ENCODE measurements around the gene HSD17B8. TPM values are rescaled to one million over a fixed set of nuclear protein-coding genes. Genes with fewer than 3 reads are reported as not detected.
A peak's percentile ranks its signal among the peaks of the same experiment; 100 is the strongest.

Gene HSD17B8
- total RNA-seq, 2 donors from 2014 or later: 2.8 to 4.0 TPM

DNA sequence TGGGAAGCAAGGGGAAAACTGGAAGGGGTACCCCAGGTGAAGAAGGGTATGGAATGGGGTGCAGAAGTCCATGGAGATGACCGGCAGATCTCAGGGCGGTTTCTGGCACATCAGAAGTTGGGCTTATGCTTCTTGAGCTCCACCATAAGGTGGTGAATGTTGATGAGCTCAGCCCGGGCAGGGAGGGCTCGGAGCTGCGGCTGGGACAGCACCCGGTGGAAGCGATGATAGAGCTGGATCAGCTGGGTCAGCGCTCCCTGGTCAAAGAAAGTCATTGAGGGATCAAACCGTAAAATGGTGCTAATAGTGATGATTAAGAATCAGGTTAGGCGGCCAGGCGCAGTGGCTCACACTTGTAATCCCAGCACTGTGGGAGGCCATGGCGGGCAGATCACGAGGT lies 46.3 kb downstream of the HSD17B8 start:
- intact Hi-C loops (cut with DNase I): loop anchor here in 1 of 2 donors (10.0 kb wide), 1 partner anchor 136 kb away; no protein-coding TSS in a partner anchor
- DNase-seq (ENCODE audit: low spot score): peak; percentile 44

- peak; percentile 16 for DNase-seq (ENCODE audit: low spot score)
- intact Hi-C loops (cut with DNase I): loop anchor here in 1 of 2 donors (10.0 kb wide), 1 partner anchor 137 kb away; no protein-coding TSS in a partner anchor
Observed at GRCh38 chr6:33251395-33252012, 47.0 kb downstream of the HSD17B8 start.

DNA sequence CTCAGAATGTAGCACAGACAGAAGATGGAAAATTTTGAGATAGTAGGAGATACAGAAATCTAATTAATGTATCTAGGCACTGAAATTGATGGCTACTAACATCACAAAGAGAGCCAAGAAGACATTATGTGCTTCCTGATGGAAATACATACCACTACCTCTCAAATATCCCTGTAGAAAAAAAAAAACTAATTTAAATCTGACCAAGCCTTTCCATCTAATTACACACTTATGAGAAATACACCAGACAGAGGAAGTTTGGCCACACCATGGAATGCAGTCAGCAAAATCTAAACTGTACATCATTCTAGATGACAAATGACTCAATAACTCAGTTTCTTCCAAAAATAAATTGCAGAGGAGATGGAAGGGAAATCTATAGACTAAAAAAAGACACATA lies 48.3 kb downstream of the HSD17B8 start:
- intact Hi-C loops (cut with DNase I): loop anchor here in 1 of 2 donors (10.0 kb wide), 1 partner anchor 138 kb away; no protein-coding TSS in a partner anchor
- no peak for DNase-seq (ENCODE audit: low spot score)

GRCh38 chr6:33254591-33254990 lies 50.1 kb downstream of the HSD17B8 start:
- peak; percentile 12 for DNase-seq (ENCODE audit: low spot score)
- intact Hi-C loops (cut with DNase I): loop anchor here in 1 of 2 donors (10.0 kb wide), 1 partner anchor 140 kb away; no protein-coding TSS in a partner anchor

Small RNA genes lying within 50 kb of the gene (microRNA-seq; reads per million reads assigned to microRNA genes)
- 0.97 to 1.0 reads per million in 2 donors for gene MIR219A1 (ENCODE audit: borderline microRNAs expressed in 2 of 2)

Other genes starting within 250 kb of the HSD17B8 start
- 100 to 1,000 TPM; 125 to 129 TPM for gene BRD2, start 236.1 kb upstream of the HSD17B8 start, total RNA-seq
- gene HLA-DOA, start 195.1 kb upstream of the HSD17B8 start, total RNA-seq: 1 to 10 TPM; 3.1 to 3.5 TPM
- gene HLA-DPA1, start 131.0 kb upstream of the HSD17B8 start, total RNA-seq: 10 to 100 TPM; 44.4 to 84.9 TPM
- gene HLA-DPB1, start 128.7 kb upstream of the HSD17B8 start, total RNA-seq: 10 to 100 TPM; 37.4 to 63.9 TPM
- 1 to 10 TPM in 1 of 2 donors, under 1 TPM in 1; 0.43 to 1.0 TPM for gene COL11A2, start 12.2 kb upstream of the HSD17B8 start, total RNA-seq
- gene RXRB, start 4.0 kb upstream of the HSD17B8 start, total RNA-seq: 10 to 100 TPM; 31.3 to 31.7 TPM
- gene SLC39A7, start 3.8 kb upstream of the HSD17B8 start, total RNA-seq: 10 to 100 TPM; 79.4 to 86.2 TPM
- 10 to 100 TPM; 29.8 to 32.2 TPM for gene RING1, start 3.8 kb downstream of the HSD17B8 start, total RNA-seq
- 10 to 100 TPM; 27.8 to 44.0 TPM for gene VPS52, start 67.2 kb downstream of the HSD17B8 start, total RNA-seq
- gene RPS18, start 67.4 kb downstream of the HSD17B8 start, total RNA-seq: 1,000 to 10,000 TPM; 1,709 to 1,844 TPM
- 10 to 100 TPM in 1 of 2 donors, 1 to 10 TPM in 1; 9.5 to 14.1 TPM for gene B3GALT4, start 72.5 kb downstream of the HSD17B8 start, total RNA-seq
- 10 to 100 TPM; 31.7 to 40.3 TPM for gene WDR46, start 84.6 kb downstream of the HSD17B8 start, total RNA-seq
- gene PFDN6, start 84.9 kb downstream of the HSD17B8 start, total RNA-seq: 10 to 100 TPM; 29.1 to 31.0 TPM
- gene RGL2, start 94.3 kb downstream of the HSD17B8 start, total RNA-seq: 10 to 100 TPM; 52.4 to 52.8 TPM
- gene TAPBP, start 109.4 kb downstream of the HSD17B8 start, total RNA-seq: 10 to 100 TPM; 57.7 to 65.8 TPM
- gene ZBTB22, start 113.1 kb downstream of the HSD17B8 start, total RNA-seq: 10 to 100 TPM; 15.7 to 17.0 TPM
- 10 to 100 TPM; 30.3 to 42.3 TPM for gene DAXX, start 118.3 kb downstream of the HSD17B8 start, total RNA-seq
- 1 to 10 TPM in 1 of 2 donors, under 1 TPM in 1; 0.29 to 1.0 TPM for gene KIFC1, start 187.2 kb downstream of the HSD17B8 start, total RNA-seq
- 10 to 100 TPM; 46.3 to 67.6 TPM for gene PHF1, start 206.4 kb downstream of the HSD17B8 start, total RNA-seq
- 100 to 1,000 TPM; 107 to 110 TPM for gene CUTA, start 213.5 kb downstream of the HSD17B8 start, total RNA-seq
- 10 to 100 TPM; 15.4 to 19.3 TPM for gene SYNGAP1, start 215.4 kb downstream of the HSD17B8 start, total RNA-seq
- 1 to 10 TPM; 3.9 to 5.0 TPM for gene ZBTB9, start 249.9 kb downstream of the HSD17B8 start, total RNA-seq